ENCODE results near the gene LMOD1.

Gene LMOD1

GRCh38 chr1:201895120-201895665 is 51.2 kb downstream of the LMOD1 start:
- in situ Hi-C loops (cut with HindIII; ENCODE audit: low sequenced_read_pairs) = no loop called here

DNA sequence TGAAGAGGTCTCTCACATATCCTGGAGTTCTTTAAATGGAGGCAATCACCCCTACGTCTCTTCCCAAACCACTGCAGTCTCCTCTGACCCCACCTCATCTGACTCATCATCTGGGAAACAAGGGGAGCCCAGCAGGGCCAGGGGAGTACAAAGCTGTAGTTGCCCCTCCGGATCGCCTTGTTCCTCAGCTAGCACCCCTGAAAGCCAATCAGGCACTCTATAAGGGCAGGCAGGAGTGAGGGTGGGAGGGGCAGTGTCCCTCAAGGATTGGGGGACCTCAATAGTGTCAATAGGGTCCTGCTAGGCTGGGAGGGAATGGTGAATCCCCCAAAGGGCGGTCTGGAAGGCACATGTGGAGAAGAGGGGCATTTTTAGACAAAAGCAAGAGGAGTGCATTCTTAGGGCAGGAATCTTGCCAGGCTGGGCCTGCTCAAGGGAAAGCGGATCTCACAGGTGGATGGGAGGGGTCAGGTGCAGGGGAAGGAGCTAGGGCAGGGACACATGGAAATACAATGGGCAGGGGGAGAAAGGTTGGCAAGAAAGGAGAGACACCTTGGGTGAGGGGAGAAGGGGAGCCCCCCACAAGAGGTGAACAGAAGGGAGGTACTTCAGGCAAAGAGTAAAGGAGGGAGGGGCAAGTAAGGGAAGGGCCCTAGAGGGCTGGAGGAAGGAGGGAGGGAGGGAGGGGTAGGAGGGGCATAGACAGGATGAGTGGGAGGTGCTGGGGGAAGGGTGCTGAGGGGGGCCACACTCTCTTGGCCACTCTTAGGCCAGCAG is 51.8 kb downstream of the LMOD1 start:
- in situ Hi-C loops (cut with HindIII; ENCODE audit: low sequenced_read_pairs) = no loop called here

DNA sequence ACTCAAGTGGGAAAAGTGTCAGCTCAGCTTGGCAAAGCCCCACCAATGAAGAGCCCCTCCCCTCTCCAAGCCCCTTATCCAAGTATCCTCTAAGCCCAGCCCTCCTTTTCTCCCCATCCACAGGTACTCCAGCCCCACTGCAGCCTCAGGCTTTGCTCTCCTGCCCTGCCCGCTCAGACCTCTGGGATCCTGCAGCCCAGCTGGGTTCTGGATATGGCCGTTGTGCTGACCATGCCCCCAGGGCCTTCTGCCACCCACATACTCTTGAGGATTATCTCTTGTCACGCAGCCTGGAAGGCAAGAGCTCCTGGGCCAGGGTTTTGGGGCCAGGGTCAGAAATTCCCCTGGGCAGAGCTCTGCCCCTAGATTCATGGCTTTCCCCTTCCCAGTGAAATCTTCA is 52.9 kb downstream of the LMOD1 start:
- in situ Hi-C loops (cut with HindIII; ENCODE audit: low sequenced_read_pairs) = no loop called here

DNA sequence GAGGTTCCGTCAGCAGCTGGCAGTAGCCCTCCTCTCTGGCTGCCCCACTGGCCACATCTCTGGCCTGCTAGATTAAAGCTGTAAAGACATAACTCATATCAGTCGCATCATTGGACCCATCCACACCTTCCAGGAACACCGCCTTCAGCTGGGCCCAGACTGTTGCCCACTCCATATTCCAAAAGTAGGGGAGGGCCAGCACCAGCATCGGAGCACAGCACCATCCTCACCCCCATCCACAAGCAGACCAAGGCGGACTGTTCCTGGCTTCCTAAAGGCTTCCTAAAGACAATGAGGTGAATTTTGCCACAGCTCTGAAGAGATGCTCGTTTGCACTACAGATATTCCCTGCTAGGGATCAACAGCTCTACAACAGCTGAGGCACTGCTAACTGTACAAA is 54.1 kb downstream of the LMOD1 start:
- in situ Hi-C loops (cut with HindIII; ENCODE audit: low sequenced_read_pairs) = no loop called here

DNA sequence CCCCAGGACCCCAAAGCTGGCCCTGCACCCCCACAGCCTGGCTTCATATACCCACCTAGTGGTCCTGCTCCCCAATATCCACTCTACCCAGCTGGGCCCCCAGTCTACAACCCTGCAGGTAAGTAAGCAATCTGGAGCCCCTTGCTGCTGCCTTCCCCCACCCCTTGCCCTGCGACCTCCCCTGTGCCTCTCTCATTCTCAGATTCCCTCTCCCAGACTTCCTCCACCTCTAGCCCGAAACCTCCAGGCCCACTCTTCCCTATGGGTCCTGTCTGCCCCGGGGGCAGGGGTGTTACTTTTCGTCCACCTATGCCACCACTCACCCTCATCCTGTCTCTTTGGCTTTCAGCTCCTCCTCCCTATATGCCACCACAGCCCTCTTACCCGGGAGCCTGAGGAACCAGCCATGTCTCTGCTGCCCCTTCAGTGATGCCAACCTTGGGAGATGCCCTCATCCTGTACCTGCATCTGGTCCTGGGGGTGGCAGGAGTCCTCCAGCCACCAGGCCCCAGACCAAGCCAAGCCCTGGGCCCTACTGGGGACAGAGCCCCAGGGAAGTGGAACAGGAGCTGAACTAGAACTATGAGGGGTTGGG is 54.8 kb downstream of the LMOD1 start:
- in situ Hi-C loops (cut with HindIII; ENCODE audit: low sequenced_read_pairs) = no loop called here

DNA sequence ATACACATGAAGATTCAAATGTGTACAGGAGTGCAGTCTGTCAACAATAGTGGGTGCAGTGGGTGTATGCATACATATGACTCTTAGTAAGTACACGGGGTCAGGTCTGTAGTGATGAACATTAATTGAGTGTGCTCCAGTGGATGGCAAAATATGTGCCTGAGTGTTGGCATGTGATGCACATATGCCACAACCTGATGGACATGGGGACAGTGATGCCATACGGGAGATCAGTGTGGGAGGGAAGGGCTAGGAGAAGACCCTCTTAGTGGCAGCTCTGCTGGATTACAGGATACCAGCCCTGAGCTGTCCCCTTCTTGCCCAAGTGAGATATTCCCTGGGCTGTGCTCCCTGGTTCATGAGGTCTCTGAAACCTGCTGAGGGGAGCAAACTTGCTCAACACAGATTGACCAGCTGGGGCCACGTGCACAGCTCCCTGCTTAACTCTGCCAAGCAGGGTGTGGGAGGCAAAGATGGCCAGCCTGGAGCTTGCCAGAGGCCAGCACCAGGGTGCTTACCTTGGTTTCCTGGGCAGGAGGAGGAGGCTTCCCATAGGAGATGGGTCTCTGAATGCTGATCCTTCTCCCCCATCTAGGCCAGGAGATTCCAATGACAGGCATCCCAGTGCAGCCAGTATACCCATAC is 55.4 kb downstream of the LMOD1 start:
- in situ Hi-C loops (cut with HindIII; ENCODE audit: low sequenced_read_pairs) = no loop called here

GRCh38 chr1:201890223-201890622 is 56.1 kb downstream of the LMOD1 start:
- in situ Hi-C loops (cut with HindIII; ENCODE audit: low sequenced_read_pairs) = no loop called here

DNA sequence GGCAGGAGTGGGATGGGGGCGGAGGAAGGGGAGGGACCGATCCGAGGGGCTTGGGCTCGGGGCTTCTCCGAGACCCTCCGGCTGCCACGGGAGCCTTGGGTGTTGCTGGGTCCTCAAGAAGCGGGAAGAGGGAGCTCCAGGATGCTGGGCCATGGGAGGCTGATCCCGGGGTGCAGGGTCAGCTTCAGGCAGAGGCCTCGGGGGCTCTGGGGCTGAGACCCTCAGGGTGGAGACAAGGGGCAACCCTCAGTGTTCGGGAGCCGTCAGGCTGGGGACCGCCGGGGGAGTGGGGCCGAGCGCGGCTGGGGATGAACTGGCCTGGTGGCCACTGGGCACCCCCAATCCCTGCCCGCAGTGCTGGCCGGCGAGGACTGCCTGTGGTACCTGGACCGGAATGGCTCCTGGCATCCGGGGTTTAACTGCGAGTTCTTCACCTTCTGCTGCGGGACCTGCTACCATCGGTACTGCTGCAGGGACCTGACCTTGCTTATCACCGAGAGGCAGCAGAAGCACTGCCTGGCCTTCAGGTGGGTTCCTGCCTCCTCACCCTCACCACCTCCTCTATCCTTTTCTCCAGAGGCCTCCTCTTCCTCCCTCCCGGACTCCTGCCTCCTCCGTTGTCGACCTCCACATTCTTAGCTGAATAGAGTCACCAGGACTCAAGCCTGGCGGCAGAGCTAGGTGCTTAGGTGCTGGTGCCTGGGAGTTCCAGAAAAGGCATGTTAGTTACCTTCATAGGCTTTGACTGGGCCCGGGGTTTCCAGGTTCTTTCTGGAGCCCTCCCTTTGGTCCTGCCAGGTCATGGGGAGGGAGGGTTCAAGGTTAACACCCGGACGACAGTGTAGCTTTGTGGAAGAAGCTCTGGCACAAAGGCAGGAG is 57.0 kb downstream of the LMOD1 start:
- in situ Hi-C loops (cut with HindIII; ENCODE audit: low sequenced_read_pairs) = no loop called here

DNA sequence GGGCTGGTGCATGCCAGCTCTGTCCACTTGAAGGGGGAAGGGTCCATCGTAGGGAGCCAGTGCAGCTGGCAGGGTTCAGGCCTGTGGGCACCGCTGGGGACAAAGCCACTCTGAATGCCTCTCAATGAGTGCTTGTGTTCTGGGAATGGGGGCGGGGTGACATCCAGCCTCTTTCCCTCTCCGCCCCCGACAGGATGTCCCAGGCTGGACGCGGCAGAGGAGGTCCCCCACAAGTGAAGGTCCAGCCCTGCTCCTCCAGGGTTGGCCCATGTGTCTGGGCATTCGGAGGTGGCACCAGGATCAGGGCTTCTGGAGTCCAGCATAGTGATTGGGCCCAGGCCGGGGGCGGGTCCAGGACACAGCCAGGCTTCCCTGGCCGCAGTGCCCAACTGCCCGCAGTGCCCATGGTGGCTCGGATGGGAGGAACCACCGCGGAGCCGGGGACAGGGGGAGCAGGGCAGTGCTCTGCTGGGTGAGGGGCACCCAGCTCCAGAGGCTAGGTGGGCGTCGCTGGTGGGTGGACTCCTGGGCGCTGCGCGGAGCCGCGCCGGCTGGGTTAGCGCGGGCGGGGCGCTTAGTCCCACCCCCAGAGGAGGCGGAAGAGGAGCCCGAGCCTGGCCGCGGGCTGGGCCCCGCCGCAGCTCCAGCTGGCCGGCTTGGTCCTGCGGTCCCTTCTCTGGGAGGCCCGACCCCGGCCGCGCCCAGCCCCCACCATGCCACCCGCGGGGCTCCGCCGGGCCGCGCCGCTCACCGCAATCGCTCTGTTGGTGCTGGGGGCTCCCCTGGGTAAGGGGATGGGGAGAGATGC is 57.9 kb downstream of the LMOD1 start, which contains the start of gene SHISA4:
SHISA4 (plus strand) TSS at position 617 of the 808 bp plus-strand sequence; CDS start at position 714, 97 bp downstream.
- in situ Hi-C loops (cut with HindIII; ENCODE audit: low sequenced_read_pairs) = no loop called here

GRCh38 chr1:201887116-201887866 is 59.1 kb downstream of the LMOD1 start:
- in situ Hi-C loops (cut with HindIII; ENCODE audit: low sequenced_read_pairs) = no loop called here

DNA sequence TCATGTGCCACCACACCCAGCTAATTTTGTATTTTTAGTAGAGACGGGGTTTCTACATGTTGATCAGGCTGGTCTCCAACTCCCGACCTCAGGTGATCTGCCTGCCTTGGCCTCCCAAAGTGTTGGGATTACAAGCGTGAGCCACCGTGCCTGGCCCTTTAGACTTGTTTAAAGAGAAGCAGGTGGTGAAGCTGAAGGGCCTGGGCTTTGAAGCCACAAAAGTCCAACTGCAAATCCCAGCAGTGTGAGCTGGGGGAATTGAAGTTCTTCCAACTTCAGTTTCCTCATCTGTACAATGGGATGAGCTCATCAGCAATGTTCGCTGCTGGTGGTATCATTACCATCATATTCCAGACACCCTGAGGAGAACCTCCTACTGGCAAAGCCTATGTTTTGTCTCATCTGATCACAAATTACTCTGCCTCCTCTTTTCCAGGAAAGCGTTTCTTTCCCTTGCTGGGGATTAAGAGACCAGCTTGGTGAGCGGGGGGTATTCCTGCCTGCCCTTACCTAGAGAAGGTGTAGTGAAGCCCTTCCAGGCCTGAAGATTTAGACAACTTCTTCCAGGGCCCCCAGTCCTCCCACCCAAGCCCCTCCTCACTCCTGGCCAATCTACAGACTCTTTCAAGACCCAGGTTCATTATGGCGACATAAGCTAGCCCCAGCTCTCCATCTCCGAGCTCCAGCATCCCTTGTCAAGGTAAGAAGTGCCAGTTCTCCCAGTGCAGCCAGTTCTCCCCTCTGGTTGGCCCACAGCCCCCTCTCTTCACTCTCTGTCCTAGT is 60.1 kb downstream of the LMOD1 start:
- in situ Hi-C loops (cut with HindIII; ENCODE audit: low sequenced_read_pairs) = no loop called here

- in situ Hi-C loops (cut with HindIII; ENCODE audit: low sequenced_read_pairs) = no loop called here
These were observed 60.7 kb downstream of the LMOD1 start for GRCh38 chr1:201885531-201886075.

- in situ Hi-C loops (cut with HindIII; ENCODE audit: low sequenced_read_pairs) = no loop called here
These were observed 61.9 kb downstream of the LMOD1 start for GRCh38 chr1:201884425-201884824.

GRCh38 chr1:201883786-201884185 is 62.6 kb downstream of the LMOD1 start:
- in situ Hi-C loops (cut with HindIII; ENCODE audit: low sequenced_read_pairs) = no loop called here

DNA sequence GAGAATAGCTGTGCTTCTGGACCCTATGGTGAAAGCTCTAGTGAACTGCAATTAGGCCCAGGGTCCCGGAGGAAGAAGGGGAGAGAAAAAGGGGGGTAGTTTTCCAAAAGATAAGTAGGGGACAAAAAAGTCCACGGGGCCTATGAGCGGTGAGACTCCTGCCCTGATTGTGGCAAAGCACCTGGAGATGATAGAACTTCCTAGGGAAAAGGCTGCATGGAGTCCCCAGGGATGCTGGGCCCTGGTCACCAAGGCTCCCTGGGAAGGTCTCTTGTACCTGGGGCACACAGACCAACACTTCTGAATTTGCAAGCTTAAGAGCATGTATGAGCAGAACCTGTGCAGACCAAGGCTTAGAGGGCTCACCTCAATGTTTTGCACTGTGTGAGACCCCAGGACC is 63.1 kb downstream of the LMOD1 start:
- in situ Hi-C loops (cut with HindIII; ENCODE audit: low sequenced_read_pairs) = no loop called here

GRCh38 chr1:201882665-201883132 is 63.6 kb downstream of the LMOD1 start:
- in situ Hi-C loops (cut with HindIII; ENCODE audit: low sequenced_read_pairs) = no loop called here

- in situ Hi-C loops (cut with HindIII; ENCODE audit: low sequenced_read_pairs) = no loop called here
These were observed 64.7 kb downstream of the LMOD1 start for GRCh38 chr1:201881617-201882016.

DNA sequence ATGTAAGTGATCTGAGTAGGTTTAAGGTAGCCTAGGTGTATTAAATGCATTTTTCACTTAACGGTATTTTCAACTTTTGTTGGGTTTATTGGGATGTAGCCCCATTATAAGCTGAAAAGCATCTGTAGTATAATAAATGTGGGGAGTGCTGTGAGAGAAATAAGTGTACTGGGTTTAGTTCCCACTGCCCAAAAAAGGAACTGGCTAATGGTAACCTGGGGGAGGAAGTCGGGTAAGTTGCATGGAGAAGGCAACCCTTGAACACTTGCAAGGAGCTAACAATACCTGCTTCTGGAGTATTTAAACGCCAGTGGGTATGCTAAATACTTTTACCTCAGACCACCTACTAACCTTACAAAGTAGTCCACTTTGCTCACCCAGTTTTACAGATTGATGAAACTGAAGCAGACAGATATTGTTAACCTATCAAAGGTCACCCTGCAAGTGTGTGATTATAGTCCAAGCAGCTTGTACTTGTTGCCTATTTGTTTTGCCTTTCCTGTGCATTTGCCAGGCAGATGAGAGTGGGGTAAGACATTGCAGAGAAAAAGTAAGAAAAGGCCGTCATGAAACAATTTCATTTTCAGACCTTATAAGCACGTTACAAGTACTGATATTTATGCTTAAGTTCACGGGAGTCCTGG is 65.3 kb downstream of the LMOD1 start:
- in situ Hi-C loops (cut with HindIII; ENCODE audit: low sequenced_read_pairs) = no loop called here
